Caki2 (cell line): ENCODE measurements around the gene SV2B. TPM values are rescaled to one million over a fixed set of nuclear protein-coding genes. Genes with fewer than 3 reads are reported as not detected.
A peak's percentile ranks its signal among the peaks of the same experiment; 100 is the strongest.

ENCODE experiments used
- DNase-seq: peaks from one replicate; pipeline ENCODE4 v3.0.0-alpha.2; 2015; ENCODE audit warnings: low read depth
- in situ Hi-C: cut with HindIII; loops from 2 replicates; pipeline ENCODE4 v1.10.0; 2016; ENCODE audit warnings: low sequenced_read_pairs, low pct_unique_long_range_greater_than_20kb, mixed read lengths
- total RNA-seq: library from RNA; depleted of rRNA; stranded (reverse); fragments of >200 nt; shearing (Covaris generic); gene quantifications from 2 replicates; pipeline ENCODE4 v1.2.3, GENCODE V29; 2014; ENCODE audit warnings: low replicate concordance

SV2B gene
- total RNA-seq, 1 experiment from 2014 or later = not detected

DNA sequence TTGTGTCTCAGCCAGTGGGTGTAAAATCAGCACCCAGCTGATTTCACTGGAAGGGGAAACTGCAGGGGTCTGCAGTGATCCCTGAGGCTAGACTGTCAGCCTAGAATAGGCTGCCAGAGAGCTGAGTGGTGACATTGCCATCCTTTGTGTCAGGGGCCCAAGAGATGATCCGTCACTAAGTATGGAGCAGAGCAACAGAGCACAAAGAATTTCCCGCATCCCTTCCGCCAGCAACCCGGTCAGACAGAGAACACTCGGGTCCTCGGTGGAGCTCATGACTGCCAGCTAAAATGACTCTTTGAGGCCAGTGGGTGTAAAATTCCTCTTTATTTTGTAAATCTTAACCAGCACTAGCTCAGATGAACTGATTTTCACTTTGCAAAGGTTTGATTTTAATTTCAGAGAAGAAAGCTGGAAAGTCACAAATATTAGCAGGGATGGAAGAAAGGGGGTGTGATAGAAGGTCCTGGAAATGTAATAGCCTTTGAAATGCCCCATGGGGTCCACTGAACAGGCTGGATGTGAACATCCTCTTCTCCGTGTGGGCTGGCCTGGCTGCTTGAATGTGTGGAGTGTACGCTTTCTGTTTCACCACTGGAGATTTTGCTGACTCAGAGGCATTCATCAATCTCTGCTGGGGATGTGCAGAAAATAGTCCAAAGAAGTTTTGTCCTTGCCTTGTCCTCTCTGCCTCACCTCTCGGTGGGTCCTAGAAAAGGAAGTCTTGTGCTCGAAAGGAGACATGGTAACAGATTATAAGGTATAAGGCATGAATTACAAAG, 138.8 kb downstream of the SV2B start:
- in situ Hi-C loops = no loop called here
- no peak for DNase-seq

DNA sequence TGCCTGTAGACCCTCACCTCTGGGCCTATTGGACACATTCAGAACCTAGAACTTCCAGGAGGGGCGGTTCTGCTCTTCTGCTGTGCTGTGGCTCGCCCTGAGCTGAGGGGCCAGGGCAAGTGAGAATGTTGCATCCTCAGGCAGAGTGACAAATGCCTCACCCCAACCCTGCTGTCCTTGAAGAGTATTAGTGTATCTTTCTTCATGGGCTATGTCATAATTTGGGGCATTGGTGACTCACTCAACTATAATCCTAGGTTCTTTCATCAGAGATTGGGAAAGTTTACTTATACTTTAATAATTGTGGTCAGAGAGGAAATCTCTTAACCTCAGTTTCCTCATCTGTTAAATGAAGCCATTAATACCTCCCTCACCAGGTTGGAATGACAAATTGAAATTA, 143.8 kb downstream of the SV2B start:
- no peak for DNase-seq
- in situ Hi-C loops = no loop called here

DNA sequence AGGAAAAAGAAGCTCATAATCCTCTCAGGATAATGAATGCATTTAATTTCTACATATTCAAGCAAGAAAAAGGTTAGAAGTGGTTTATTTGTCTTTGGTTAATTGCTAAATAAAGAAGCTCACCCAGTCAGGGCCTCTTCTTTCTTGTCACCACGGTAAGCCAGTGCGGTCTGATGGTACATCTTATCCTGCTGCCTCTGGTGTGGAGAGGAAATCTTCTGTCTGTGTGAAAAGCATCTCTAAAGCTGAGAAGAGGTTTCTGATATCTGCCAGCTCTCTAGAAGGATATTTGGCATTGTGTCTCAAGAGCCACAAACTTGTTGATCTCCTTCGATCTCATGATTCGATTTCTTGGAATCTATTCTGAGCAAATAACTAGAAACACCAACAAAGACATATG, 144.9 kb downstream of the SV2B start:
- in situ Hi-C loops = no loop called here
- DNase-seq = no peak

DNA sequence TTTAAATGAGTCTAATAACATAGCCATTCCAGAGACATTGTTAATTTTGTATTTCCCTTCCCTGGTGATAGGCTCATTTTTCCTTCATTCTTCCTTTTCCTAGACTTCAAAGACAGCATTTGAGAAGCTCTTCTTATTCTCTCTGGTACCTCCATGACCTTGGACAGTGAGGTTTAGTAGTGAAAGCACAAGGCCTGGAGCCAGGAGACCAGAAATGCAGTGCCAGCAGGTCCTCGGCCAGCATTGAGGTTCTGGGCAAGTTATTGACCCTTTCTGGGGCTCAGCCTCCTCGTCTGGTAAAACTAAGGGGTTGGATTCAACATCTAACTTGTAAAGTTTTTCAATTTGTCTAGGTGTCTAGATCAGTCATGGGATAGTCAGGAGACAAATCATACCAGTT, 146.9 kb downstream of the SV2B start:
- in situ Hi-C loops = no loop called here

DNA sequence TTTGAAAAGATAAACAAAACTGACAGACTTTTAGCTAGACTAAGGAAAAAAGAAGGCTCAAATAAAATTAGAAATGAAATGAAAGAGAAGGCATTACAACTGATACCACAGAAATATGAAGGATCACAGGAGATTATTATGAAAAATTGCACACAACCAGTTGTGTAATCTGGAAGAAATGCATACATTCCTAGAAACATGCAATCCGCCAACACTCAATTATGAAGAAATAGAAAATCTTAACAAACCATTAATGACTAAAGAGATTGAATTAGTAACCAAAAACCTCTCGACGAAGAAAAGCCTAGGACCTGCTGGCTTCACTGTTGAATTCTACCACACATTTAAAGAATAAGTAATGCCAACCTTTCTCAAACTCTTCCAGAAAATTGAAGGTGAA, 149.5 kb downstream of the SV2B start:
- in situ Hi-C loops = no loop called here
- no peak for DNase-seq

More for the DNA sequence above, 146.9 kb downstream of the SV2B start:
- DNase-seq = no peak

DNA sequence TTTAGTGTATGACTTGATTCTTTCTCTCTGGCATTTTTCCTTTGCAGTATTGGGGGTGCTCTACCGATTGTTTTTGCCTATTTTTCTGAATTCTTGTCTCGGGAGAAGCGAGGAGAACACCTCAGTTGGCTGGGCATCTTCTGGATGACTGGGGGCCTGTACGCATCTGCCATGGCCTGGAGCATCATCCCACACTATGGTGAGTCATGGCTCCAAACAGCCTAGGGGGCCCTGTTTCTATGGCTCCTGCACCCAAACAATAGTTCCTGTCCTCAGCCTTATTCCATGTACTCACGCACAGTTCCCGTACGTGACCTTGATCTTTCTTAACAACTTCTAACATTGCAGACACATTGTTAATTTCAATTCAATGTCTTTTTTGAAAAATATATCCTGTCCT, 152.3 kb downstream of the SV2B start:
- in situ Hi-C loops = no loop called here
- no peak for DNase-seq

DNA sequence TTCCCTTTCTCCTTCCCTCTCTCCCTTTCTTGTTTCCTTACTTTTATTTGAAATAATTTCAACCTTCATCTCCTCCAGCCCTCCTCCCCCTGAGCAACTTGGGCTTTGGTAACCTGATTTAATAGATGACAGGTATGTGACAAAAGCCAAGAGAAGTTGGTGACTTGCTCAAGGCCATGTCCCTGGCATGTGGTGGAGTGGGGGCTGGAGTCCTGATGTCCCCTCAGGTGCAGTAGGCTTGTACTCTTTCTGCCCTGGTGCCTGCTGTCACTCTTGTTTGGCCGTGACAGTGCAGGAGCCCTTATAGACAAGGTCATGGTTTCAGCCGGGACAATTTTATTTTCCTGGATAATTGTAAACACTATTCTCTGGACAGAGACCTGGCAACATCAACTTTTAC, 152.7 kb downstream of the SV2B start:
- in situ Hi-C loops = no loop called here
- DNase-seq = no peak

DNA sequence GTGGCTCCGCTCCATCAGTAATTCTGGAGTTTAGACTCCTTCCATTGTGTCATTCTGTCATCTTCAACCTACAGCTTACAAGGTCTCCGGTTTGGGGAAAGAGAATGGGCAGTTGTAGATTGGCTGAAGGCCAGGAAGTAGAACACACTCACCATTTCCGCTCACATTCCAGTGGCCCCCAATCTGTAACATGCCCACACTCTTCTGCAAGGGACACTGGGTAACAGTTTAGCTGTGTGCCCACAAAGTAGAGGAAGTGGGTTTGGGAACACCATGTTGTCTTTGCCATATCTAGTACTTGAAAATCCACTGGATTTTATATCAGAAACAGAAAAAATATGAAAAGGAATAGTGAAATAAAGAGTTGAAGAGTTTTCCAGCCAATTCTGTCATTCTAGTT, 153.5 kb downstream of the SV2B start:
- in situ Hi-C loops = no loop called here
- DNase-seq = no peak

DNA sequence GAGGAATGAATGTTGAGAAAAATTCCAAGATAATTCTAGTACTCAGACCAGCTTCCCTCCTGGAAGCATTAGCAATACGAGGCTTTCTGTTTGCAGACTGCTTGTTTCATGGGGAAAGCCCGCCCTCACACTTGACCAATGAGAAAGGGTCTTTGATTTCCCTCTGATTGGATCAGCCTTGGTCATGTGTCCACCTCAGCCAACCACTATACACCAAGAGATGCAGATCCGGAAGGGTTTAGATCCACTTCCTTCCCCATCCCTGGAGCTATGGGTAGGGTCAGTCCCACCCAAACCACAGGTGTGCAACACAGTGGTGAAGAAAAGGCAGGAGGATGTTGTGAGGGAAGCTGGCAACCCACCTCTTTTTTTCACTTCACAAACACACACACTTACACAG, 154.7 kb downstream of the SV2B start:
- in situ Hi-C loops = no loop called here
- DNase-seq = no peak

DNA sequence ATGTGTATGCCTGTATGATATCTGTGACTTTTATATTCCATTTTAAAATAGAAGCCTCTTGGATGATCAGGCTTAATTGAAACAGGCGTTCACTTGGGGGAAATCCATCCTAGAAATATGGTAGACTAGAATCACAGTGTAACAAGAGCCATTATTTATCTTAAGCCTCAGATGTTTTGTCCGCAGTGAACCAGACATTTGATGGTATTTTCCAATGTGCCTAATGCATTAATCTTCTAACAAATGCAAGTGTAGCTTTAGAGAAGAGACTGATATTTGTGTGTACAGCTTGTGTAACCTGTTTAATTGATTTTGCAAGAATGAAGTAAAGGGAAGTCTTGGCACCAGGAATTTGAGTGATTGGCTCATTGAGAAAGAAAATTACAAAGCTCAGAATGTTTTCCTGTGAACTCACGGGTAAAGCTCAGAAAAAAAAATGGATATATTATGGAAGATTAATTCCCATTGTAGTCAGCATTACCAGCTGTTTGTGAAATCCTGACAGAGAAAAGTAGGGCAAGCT, 155.7 kb downstream of the SV2B start:
- no peak for DNase-seq
- in situ Hi-C loops = no loop called here

DNA sequence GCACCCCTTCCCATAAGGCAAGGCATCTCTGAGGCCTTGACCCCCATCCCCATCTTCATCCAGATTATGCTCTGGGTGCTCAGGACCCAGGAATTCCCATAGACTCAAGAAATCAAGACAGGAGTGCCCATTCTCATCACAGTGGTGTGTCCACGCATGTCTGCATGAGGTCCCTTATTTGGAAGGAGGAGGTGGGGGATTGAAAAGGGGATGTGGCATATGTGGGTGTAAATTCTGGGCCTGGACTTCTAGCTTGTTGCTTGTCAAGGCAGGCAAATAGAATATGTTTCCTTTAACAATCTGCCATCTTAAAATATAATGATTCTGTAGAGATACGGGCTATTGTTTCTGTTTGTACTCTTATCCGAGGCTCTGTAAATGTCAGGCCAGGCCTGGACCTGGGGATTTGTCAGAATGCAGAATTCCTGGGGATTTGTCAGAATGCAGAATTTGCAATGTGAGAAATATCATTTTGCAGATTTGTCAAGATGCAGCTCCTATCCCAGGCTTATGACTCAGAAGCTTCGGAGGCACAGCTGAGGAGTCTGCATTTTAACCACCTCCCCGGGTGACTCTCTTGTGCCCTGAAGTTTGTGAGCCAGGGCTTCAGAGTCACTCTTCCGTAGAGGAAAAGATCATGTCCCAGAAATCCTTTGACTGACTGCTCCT, 157.8 kb downstream of the SV2B start:
- in situ Hi-C loops = no loop called here
- no peak for DNase-seq

DNA sequence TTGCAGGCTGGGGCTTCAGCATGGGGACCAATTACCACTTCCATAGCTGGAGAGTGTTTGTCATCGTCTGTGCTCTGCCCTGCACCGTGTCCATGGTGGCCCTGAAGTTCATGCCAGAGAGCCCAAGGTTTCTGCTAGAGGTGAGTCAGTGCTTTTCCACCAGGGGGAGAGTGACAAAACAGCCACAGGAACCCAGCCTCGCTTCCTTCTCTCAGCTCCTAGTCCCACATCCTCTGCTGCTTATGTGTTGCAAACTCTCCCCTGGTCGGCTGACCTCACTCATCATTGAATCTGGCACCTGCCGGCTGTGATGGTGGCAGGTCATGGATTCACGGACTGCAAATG, 158.3 kb downstream of the SV2B start:
- peak; percentile 62 for DNase-seq
- in situ Hi-C loops = no loop called here

DNA sequence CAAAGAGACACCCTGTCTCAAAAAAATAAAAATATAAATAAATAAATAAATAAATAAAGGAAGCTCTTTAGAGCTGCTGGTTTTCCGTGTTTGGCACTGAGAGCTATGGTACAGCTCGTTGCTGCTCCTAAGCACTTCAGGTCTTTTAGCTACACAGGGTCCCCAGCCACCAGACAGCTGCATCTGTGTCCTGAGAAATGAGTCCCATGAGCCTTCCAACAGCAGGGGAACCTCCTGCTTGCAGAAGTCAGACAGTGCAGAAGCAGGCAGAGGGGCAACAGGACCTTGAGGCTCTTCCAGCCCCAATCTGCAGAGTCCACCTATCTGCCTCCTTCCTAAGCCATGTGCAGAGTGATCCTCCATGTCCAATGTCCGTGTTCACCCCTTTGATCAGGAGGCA, 159.0 kb downstream of the SV2B start:
- no peak for DNase-seq
- in situ Hi-C loops = no loop called here

DNA sequence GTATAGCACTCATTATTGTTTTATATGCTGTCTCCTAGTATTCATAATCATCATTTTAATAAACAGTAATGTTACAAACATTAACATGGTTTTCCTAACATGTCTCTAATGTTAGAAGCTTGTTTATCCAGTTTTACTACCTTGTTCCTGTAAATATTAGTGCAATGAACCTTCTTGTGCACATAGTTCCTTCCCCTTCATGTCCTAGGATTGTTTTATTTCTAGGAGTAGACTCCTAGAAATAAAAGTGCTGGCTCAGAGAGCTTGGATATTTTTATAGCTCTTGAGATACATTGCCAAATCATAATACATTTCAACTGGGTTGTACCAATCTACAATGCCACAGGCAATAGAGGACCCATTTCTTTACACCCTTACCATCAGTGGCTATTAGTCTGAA, 161.3 kb downstream of the SV2B start:
- DNase-seq = no peak
- in situ Hi-C loops = loop anchor here (10.0 kb wide), 1 partner anchor 207 kb away; no protein-coding TSS in a partner anchor

DNA sequence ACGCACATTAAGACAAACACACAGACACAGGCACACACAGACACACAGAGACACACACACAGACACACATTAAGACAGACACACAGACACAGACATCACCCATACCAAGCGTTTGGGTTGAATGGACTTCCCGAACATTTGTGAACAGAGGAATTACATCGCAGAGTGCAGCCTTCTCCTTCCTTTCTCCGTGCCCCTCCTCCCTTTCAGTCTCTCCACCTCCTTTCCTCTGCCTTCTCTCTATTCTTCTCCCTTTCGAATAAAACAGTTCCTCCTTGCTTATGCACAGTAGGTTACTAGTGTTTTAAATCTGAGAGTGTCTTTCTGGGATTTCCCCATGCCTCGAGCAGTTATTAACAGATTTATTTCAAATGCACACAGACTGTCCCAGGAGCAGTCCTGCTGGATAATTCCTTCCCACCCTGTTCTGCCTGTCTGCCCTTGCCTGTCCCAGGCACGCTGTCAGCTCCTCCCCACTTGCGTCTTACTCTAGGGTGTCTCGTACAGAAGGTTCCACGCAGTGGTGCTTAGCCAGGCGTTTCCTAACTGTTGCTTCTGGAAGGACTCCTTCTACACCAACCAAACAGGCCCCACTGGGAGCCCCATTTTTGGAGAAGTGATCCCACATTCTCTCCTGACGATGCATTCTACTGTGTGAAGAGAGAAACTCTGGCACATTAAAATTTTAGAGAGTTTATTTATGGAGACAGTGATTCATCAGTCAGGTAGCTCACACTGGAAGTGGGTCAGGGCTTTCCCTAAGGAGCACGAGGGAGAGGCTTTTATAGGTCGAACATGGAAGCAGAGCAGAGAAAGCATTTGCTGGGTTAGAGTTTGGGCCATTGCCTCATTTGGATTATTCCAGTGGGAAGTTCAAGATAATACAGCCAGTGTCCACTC, 163.8 kb downstream of the SV2B start:
- in situ Hi-C loops = loop anchor here (10.0 kb wide), 1 partner anchor 209 kb away; no protein-coding TSS in a partner anchor
- peak; percentile 82 for DNase-seq

DNA sequence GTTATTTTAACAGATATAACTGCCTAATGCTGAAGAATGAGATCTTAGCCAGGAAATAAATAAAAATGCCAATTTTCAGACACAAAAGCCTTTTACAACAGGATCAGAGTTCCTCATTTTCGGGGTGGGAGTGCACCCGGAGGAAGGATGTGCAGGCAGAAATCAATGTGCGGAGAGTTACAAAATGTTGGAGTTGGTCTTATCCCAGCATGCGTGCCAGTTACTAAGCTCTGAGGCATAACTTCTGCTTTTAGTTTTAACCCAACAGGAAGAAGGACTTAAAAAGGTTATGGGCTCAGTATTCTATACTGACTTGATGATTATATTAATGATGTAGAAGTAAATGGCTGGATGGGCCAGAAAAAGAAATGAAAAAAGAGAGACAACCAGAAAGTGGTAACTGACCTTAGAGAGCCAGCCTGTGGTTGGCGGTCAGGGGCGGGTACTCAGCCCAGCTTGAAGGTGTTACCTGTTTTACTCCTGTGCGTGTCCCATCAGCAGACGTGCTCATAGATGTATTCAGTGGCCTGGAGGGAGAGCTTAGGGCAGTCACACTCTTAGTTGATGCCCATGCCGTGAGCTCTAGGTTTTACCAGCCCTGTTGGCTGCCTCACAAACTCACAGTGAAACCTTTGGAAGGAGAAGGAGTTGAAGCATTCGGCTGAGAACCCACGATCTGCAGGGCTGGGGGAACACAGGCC, 164.7 kb downstream of the SV2B start:
- DNase-seq = no peak
- in situ Hi-C loops = loop anchor here (10.0 kb wide), 1 partner anchor 210 kb away; no protein-coding TSS in a partner anchor

DNA sequence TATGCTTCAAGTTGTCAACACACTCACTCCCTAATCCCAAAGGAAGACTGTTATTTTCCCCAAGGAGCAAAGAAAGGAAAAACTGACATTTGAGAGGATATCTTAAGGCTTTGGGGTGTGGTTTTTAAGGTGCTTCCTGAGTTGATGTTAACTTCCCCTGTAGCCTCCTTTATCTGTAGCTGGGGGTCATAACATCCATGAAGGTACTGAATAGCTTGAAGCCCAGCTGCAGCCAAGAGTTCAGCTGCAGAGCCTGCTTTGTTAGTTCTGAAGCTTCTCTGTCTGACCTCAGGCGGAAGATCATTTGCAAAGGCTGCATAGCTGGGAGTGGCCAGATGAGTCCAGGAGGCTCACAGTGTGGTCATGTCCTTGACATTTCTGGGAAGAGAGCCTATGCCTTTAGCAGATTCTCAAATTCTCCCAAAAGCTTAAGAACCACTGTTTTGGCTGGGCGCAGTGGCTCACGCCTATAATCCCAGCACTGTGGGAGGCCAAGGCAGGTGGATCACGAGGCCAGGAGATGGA, 165.4 kb downstream of the SV2B start:
- no peak for DNase-seq
- in situ Hi-C loops = loop anchor here (10.0 kb wide), 1 partner anchor 211 kb away; no protein-coding TSS in a partner anchor

DNA sequence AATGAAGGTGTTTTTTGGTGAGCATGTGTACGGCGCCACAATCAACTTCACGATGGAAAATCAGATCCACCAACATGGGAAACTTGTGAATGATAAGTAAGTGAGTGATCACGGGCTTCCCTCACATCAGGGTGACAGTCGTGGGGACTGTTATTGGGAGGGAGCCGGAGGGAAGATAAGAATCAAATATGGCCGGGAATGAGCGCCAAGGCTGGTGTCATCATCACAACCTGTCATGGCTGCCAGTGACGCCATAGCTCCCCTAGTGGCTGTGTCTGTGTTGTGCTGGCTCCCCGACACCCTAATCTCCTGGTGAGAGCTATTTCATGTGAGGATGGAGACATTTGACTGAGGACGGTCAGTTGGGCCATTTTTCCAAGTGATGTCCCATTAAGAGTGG, 168.5 kb downstream of the SV2B start:
- no peak for DNase-seq
- in situ Hi-C loops = loop anchor here (10.0 kb wide), 1 partner anchor 214 kb away; no protein-coding TSS in a partner anchor
